HEK293 (cell line): ENCODE results near the gene FGD1.

Source experiments
- HOXA7 ChIP-seq: sonication (generic); formaldehyde crosslinking; IDR thresholded peaks from 2 replicates; pipeline ENCODE4 v1.8.1; 2022; ENCODE audit warnings: missing genetic modification reagents, borderline replicate concordance
- HOXD13 ChIP-seq: sonication (generic); formaldehyde crosslinking; IDR thresholded peaks from 2 replicates; pipeline ENCODE4 v1.8.0; 2022; ENCODE audit warnings: missing genetic modification reagents, borderline replicate concordance
- INSM2 ChIP-seq: fragments of 450-650 bp; formaldehyde crosslinking; IDR thresholded peaks from 2 replicates; pipeline ENCODE4 v1.5.1; 2016; ENCODE audit warnings: missing biosample characterization, missing genetic modification characterization
- KLF8 ChIP-seq: fragments of 450-650 bp; formaldehyde crosslinking; IDR thresholded peaks from 2 replicates; pipeline ENCODE4 v1.5.1; 2016; ENCODE audit warnings: missing biosample characterization, missing genetic modification characterization
- KLF9 ChIP-seq: fragments of 450-650 bp; formaldehyde crosslinking; IDR thresholded peaks from 2 replicates; pipeline ENCODE4 v1.5.1; 2016; ENCODE audit warnings: missing biosample characterization, missing genetic modification characterization, low read depth
- OSR2 ChIP-seq: fragments of 450-650 bp; formaldehyde crosslinking; IDR thresholded peaks from 2 replicates; pipeline ENCODE4 v1.5.1; 2016; ENCODE audit warnings: missing biosample characterization, missing genetic modification characterization
- SETDB1 ChIP-seq: IDR thresholded peaks from one replicate; pipeline ENCODE4 v1.6.1; 2017; ENCODE audit warnings: mild to moderate bottlenecking, low read length, moderate library complexity, mixed read lengths; ENCODE audit not compliant: insufficient read length
- TCF7L2 ChIP-seq: IDR thresholded peaks from 2 replicates; pipeline ENCODE4 v1.6.1; 2011; ENCODE audit warnings: low read depth, mild to moderate bottlenecking, inconsistent platforms, low read length, moderate library complexity, borderline replicate concordance
- TSHZ1 ChIP-seq: fragments of 450-650 bp; formaldehyde crosslinking; IDR thresholded peaks from 2 replicates; pipeline ENCODE4 v1.5.1; 2016; ENCODE audit warnings: missing biosample characterization, missing genetic modification characterization, borderline replicate concordance
- WT1 ChIP-seq: fragments of 450-650 bp; formaldehyde crosslinking; IDR thresholded peaks from 2 replicates; pipeline ENCODE4 v1.5.1; 2016; ENCODE audit warnings: missing biosample characterization, missing genetic modification characterization
- YY1 ChIP-seq: fragments of 450-650 bp; formaldehyde crosslinking; IDR thresholded peaks from 2 replicates; pipeline ENCODE4 v1.5.1; 2018; ENCODE audit warnings: missing biosample characterization, missing genetic modification characterization
- ZBTB1 ChIP-seq: fragments of 450-650 bp; formaldehyde crosslinking; IDR thresholded peaks from 2 replicates; pipeline ENCODE4 v1.5.1; 2016; ENCODE audit warnings: missing biosample characterization, missing genetic modification characterization
- ZBTB21 ChIP-seq: fragments of 450-650 bp; formaldehyde crosslinking; IDR thresholded peaks from 2 replicates; pipeline ENCODE4 v1.5.1; 2017; ENCODE audit warnings: missing biosample characterization, missing genetic modification characterization
- ZNF140 ChIP-seq: fragments of 450-650 bp; formaldehyde crosslinking; IDR thresholded peaks from 2 replicates; pipeline ENCODE4 v1.5.1; 2016; ENCODE audit warnings: missing biosample characterization, missing genetic modification characterization
- ZNF146 ChIP-seq: fragments of 450-650 bp; formaldehyde crosslinking; IDR thresholded peaks from 2 replicates; pipeline ENCODE4 v1.5.1; 2016; ENCODE audit warnings: missing biosample characterization, missing genetic modification characterization
- ZNF157 ChIP-seq: fragments of 450-650 bp; formaldehyde crosslinking; IDR thresholded peaks from 2 replicates; pipeline ENCODE4 v1.5.1; 2016; ENCODE audit warnings: missing biosample characterization, missing genetic modification characterization
- ZNF19 ChIP-seq: fragments of 450-650 bp; formaldehyde crosslinking; IDR thresholded peaks from 2 replicates; pipeline ENCODE4; 2016; ENCODE audit warnings: missing biosample characterization, missing genetic modification characterization, low read depth
- ZNF202 ChIP-seq: fragments of 450-650 bp; formaldehyde crosslinking; IDR thresholded peaks from 2 replicates; pipeline ENCODE4 v1.5.1; 2016; ENCODE audit warnings: missing biosample characterization, missing genetic modification characterization, borderline replicate concordance
- ZNF274 ChIP-seq, 2 experiments: fragments of 200-500 bp in 1 of 2; fragments of 450-650 bp in 1 of 2; sonication (Bioruptor generic) in 1 of 2; formaldehyde crosslinking in 1 of 2; IDR thresholded peaks; 2 replicates each; pipeline versions ENCODE4 v1.5.1 to v1.6.1; 2014 to 2016; ENCODE audit warnings: borderline replicate concordance in 1 of 2, inconsistent platforms in 1 of 2, low read length in 1 of 2, missing biosample characterization in 1 of 2, missing genetic modification characterization in 1 of 2
- ZNF404 ChIP-seq: fragments of 450-650 bp; formaldehyde crosslinking; IDR thresholded peaks from 2 replicates; pipeline ENCODE4 v1.5.1; 2017; ENCODE audit warnings: missing biosample characterization, missing genetic modification characterization
- ZNF416 ChIP-seq: fragments of 450-650 bp; formaldehyde crosslinking; IDR thresholded peaks from 2 replicates; pipeline ENCODE4 v1.5.1; 2016; ENCODE audit warnings: missing biosample characterization, missing genetic modification characterization
- ZNF423 ChIP-seq: fragments of 450-650 bp; formaldehyde crosslinking; IDR thresholded peaks from 2 replicates; pipeline ENCODE4 v1.5.1; 2016; ENCODE audit warnings: missing biosample characterization, missing genetic modification characterization
- ZNF449 ChIP-seq: fragments of 450-650 bp; formaldehyde crosslinking; IDR thresholded peaks from 2 replicates; pipeline ENCODE4 v1.5.1; 2017; ENCODE audit warnings: missing biosample characterization, mild to moderate bottlenecking, missing genetic modification characterization, moderate library complexity
- ZNF561 ChIP-seq: fragments of 450-650 bp; IDR thresholded peaks from 2 replicates; pipeline ENCODE4 v1.5.1; 2018; ENCODE audit warnings: missing biosample characterization, missing genetic modification characterization, borderline replicate concordance
- ZNF623 ChIP-seq: fragments of 450-650 bp; formaldehyde crosslinking; IDR thresholded peaks from 2 replicates; pipeline ENCODE4 v1.5.1; 2016; ENCODE audit warnings: missing biosample characterization, missing genetic modification characterization
- ZNF658 ChIP-seq: fragments of 450-650 bp; formaldehyde crosslinking; IDR thresholded peaks from 2 replicates; pipeline ENCODE4; 2016; ENCODE audit warnings: missing biosample characterization, missing genetic modification characterization
- ZNF747 ChIP-seq: fragments of 450-650 bp; formaldehyde crosslinking; IDR thresholded peaks from 2 replicates; pipeline ENCODE4 v1.5.1; 2016; ENCODE audit warnings: missing biosample characterization, missing genetic modification characterization
- ZNF792 ChIP-seq: fragments of 450-650 bp; formaldehyde crosslinking; IDR thresholded peaks from 2 replicates; pipeline ENCODE4 v1.5.1; 2016; ENCODE audit warnings: missing biosample characterization, missing genetic modification characterization
- ZSCAN5A ChIP-seq: fragments of 450-650 bp; formaldehyde crosslinking; IDR thresholded peaks from 2 replicates; pipeline ENCODE4 v1.5.1; 2016; ENCODE audit warnings: missing biosample characterization, missing genetic modification characterization

FGD1 gene

GRCh38 chrX:54439960-54440871 is 55.8 kb downstream of the FGD1 start, which contains the start of gene TSR2 (continued):
- TF ChIP-seq TCF7L2: no peak
- no peak for TF ChIP-seq ZNF449 (tag by site-specific recombination)
- TF ChIP-seq ZNF140 (tag by site-specific recombination): no peak
- no peak for TF ChIP-seq ZNF157 (tag by site-specific recombination)
- no peak for TF ChIP-seq INSM2 (tag by site-specific recombination)
- TF ChIP-seq ZNF274 (IDR thresholded peaks at IDR 0.05; ENCODE audit: low read length): no peak
- TF ChIP-seq ZNF274 (tag by site-specific recombination; IDR thresholded peaks at IDR 0.05; ENCODE audit: borderline replicate concordance): no peak
- TF ChIP-seq ZNF404: no peak
- TF ChIP-seq WT1: no peak
- TF ChIP-seq YY1: peak; percentile 90
- TF ChIP-seq ZNF623 (tag by site-specific recombination): no peak
- TF ChIP-seq ZNF19: no peak
- TF ChIP-seq ZSCAN5A (tag by site-specific recombination): no peak
- no peak for TF ChIP-seq ZNF423
- TF ChIP-seq SETDB1: peak; percentile 14
- no peak for TF ChIP-seq ZNF416 (tag by site-specific recombination)
- 0 out of 2 replicates have a peak, but pooled peaks have one; percentile 1 for TF ChIP-seq ZNF146 (tag by site-specific recombination)
- TF ChIP-seq KLF8 (tag by site-specific recombination): no peak
- 0 out of 2 replicates have a peak, but pooled peaks have one; percentile 38 for TF ChIP-seq ZNF561
- TF ChIP-seq ZNF792 (tag by site-specific recombination): no peak
- no peak for TF ChIP-seq OSR2 (tag by site-specific recombination)
- no peak for TF ChIP-seq TSHZ1
- no peak for TF ChIP-seq ZBTB1 (tag by site-specific recombination)
- 0 out of 2 replicates have a peak, but pooled peaks have one; percentile 17 for TF ChIP-seq KLF9
- TF ChIP-seq ZBTB21 (tag by site-specific recombination): no peak
- TF ChIP-seq HOXD13 (CRISPR knock-in tag): no peak
- no peak for TF ChIP-seq ZNF747 (tag by site-specific recombination)
- TF ChIP-seq HOXA7: no peak
- TF ChIP-seq ZNF202 (tag by site-specific recombination): no peak
- no peak for TF ChIP-seq ZNF658 (tag by site-specific recombination)
